Neural cell (in vitro differentiated cells): ENCODE measurements around the gene SRC.

Source experiments
- CTCF ChIP-seq: fragments of 450-650 bp; IDR thresholded peaks from 2 replicates; pipeline ENCODE4 v1.5.1; 2014; ENCODE audit warnings: antibody characterized with exemption, mild to moderate bottlenecking, moderate library complexity; ENCODE audit not compliant: poor library complexity, severe bottlenecking
- EP300 ChIP-seq: fragments of 450-650 bp; conservative IDR thresholded peaks from 2 replicates; pipeline ENCODE4 v1.6.1; 2014; ENCODE audit warnings: antibody characterized with exemption, mild to moderate bottlenecking, moderate library complexity; ENCODE audit not compliant: poor library complexity, severe bottlenecking
- EZH2 ChIP-seq: fragments of 200-600, 300-800 bp; shearing (Covaris generic), sonication (generic); IDR thresholded peaks from 2 replicates; pipeline ENCODE4 v1.6.1; 2014; ENCODE audit warnings: antibody characterized with exemption, low read length, borderline replicate concordance, mild to moderate bottlenecking; ENCODE audit not compliant: insufficient read depth, poor library complexity, severe bottlenecking
- MXI1 ChIP-seq: fragments of 450-650 bp; conservative IDR thresholded peaks from 2 replicates; pipeline ENCODE4 v1.6.1; 2014; ENCODE audit warnings: antibody characterized with exemption, mild to moderate bottlenecking; ENCODE audit not compliant: poor library complexity, severe bottlenecking
- POLR2AphosphoS5 ChIP-seq: IDR thresholded peaks from 2 replicates; pipeline ENCODE4 v1.6.1; 2012
- RAD21 ChIP-seq: fragments of 450-650 bp; conservative IDR thresholded peaks from 2 replicates; pipeline ENCODE4 v1.6.1; 2014; ENCODE audit warnings: antibody characterized with exemption, mild to moderate bottlenecking, moderate library complexity
- REST ChIP-seq: IDR thresholded peaks from 2 replicates; pipeline ENCODE4 v1.6.1; 2012; ENCODE audit warnings: borderline replicate concordance
- SMC3 ChIP-seq: fragments of 450-650 bp; conservative IDR thresholded peaks from 2 replicates; pipeline ENCODE4 v1.6.1; 2014; ENCODE audit warnings: antibody characterized with exemption, mild to moderate bottlenecking, moderate library complexity; ENCODE audit not compliant: poor library complexity
- TAF1 ChIP-seq: IDR thresholded peaks from 2 replicates; pipeline ENCODE4 v1.6.1; 2012; ENCODE audit warnings: low read depth

DNA sequence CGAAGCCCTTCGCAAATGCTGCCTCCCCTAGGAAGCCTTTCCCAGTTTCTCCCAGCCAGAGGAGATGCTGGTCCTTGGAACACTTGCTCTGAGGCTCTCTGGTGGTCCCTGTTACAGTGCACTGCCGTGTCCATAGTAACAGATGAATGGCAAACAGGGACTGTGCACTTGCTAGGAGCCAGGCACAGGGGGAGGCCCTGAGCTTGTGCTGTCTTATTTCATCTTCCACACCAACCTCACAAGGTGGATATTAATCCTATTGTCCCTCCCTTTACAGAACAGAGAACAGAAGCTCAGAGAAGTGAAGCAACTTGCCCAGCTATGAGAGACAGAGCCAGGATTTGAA, 19.0 kb downstream of the SRC start:
- TF ChIP-seq CTCF: peak; percentile 25
- no peak for TF ChIP-seq POLR2AphosphoS5
- TF ChIP-seq EZH2: no peak
- no peak for TF ChIP-seq SMC3
- no peak for TF ChIP-seq RAD21
- no peak for TF ChIP-seq EP300
- TF ChIP-seq TAF1: no peak
- TF ChIP-seq MXI1: no peak
- no peak for TF ChIP-seq REST
